GM21367 (cell line): ENCODE results near the gene GCH1.
"Not testable (repeated sequence)": the region's sequence is repeated elsewhere in the genome, so short reads cannot be mapped to it uniquely, and the experiment has no call there.

Source experiments
- ATAC-seq: cut with Tn5 transposase; IDR thresholded peaks from one replicate; pipeline ENCODE4 v1.9.1; 2021; ENCODE audit not compliant: unreplicated experiment

Gene GCH1

DNA sequence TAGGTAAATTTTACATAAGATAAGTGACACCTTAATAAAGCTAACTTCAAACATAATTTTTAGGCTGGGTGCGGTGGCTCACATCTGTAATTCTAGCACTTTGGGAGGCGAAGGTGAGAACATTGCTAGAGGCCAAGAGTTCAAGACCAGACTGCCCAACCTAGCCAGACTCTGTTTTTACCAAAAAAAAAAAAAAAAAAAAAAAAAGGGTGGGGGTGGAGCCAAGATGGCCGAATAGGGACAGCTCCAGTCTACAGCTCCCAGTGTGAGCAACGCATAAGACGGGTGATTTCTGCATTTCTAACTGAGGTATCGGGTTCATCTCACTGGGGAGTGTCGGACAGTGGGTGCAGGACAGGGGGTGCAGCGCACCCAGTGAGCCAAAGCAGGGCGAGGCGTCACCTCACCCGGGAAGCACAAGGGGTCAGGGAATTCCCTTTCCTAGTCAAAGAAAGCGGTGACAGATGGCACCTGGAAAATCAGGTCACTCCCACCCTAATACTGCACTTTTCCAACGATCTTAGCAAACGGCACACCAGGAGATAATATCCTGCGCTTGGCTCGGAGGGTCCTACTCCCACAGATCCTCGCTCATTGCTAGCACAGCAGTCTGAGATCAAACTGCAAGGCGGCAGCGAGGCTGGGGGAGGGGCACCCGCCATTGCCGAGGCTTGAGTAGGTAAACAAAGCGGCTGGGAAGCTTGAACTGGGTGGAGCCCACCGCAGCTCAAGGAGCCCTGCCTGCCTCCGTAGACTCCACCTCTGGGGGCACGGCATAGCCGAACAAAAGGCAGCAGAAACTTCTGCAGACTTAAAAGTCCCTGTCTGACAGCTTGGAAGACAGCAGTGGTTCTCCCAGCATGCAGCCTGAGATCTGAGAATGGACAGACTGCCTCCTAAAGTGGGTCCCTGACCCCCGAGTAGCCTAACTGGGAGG lies 32.2 kb downstream of the GCH1 start:
- not testable (repeated sequence) for ATAC-seq

GRCh38 chr14:54867011-54867410 lies 35.6 kb downstream of the GCH1 start:
- no peak for ATAC-seq

GRCh38 chr14:54866588-54866987 lies 36.0 kb downstream of the GCH1 start:
- ATAC-seq: no peak

- ATAC-seq: no peak
Observed at GRCh38 chr14:54864526-54864925, 38.1 kb downstream of the GCH1 start.

DNA sequence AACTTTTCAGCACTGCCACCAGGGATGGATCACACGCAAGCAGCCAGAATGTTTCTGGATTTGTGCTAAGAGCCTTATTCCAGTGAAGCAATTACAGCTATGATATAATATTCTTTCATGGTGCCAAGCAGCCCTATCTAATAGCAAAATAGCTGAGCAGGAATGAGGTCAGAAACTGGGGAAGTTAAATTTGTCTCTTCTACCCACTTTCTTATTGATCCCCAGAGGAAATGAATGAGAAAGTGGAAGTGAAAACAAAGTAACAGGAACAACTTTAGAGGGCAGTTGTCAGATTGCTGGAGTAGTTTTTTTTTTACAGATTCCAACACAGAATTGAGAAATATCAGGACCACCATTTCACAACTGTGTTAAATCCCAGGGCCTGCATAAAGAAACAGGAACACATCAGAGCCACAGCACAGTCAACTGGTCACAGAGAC lies 44.8 kb downstream of the GCH1 start:
- peak; percentile 81 for ATAC-seq

GRCh38 chr14:54856152-54856551 lies 46.5 kb downstream of the GCH1 start:
- ATAC-seq: no peak

GRCh38 chr14:54854181-54854580 lies 48.4 kb downstream of the GCH1 start:
- peak; percentile 41 for ATAC-seq

DNA sequence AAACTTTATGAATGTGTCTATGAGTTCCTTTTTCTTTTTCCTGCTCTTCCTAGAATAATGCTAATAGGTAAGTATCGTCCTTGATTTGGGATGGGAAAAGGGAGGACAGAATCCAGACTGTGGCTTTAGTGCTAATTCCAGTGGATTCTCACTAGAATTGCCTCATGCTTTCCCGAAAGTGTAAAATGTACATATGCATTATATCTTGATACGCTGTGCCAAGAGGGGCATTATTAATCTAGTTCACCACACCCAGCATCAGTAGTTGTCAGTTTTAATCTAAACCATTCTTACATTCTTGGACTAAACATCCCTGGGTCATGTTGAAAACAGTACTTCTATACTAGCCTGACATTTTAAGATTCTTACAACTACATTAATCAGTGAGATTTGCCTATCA lies 49.3 kb downstream of the GCH1 start:
- no peak for ATAC-seq

- no peak for ATAC-seq
Observed at GRCh38 chr14:54852215-54852614, 50.4 kb downstream of the GCH1 start.

DNA sequence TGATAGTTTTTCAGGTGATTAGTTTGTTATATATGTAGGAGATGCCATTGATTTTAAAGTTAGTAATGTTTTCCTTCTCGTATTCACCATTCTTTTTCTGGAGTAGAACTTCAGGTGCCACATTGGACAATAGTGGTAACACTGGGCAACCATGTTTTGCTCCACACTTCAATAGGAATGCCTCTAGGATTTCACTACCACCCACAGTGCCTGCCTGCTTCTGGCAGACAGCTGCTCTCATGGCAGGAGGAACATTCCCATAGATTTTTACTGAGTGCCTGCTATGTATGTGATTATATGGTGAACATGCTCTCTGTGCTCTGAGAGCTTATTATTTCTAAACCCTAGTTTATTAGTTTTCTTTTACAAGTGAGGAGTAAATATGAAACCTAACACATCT lies 53.7 kb downstream of the GCH1 start:
- ATAC-seq: no peak

DNA sequence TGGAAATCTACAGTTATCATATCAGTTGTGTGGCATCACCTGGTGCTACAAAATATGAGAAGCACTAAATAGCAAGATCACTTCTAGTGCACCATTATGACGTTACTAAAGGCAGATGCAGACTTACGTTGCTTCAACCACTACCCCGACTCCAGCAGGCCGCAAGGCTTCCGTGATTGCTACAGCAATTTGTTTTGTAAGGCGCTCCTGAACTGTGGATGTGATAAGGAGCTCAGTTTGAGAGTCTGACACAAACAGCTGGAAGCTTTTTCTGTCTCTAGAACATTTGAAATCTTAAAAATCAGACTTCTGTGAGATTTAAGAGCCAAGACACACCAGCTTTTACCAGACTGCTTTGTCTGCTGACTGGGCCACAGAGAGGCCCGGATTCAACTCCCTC lies 57.0 kb downstream of the GCH1 start:
- no peak for ATAC-seq

DNA sequence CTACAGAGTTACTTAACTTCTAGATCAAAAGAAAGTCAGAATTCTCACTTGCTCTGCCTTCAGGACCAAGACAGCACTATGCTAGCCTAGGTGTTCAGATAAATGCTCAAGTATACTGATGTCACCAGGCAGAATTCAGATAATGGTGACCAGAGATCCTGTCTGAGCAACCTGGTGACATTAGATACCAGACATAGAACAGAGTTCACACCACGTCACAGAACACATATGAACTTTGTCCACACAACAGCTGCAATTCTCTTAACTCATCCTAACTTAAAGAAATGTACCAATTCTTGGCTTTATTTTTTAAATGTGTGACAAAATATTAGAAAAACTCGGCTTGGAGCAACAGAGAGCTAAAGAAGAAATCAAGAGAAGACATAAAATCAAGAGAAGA lies 58.1 kb downstream of the GCH1 start:
- no peak for ATAC-seq

DNA sequence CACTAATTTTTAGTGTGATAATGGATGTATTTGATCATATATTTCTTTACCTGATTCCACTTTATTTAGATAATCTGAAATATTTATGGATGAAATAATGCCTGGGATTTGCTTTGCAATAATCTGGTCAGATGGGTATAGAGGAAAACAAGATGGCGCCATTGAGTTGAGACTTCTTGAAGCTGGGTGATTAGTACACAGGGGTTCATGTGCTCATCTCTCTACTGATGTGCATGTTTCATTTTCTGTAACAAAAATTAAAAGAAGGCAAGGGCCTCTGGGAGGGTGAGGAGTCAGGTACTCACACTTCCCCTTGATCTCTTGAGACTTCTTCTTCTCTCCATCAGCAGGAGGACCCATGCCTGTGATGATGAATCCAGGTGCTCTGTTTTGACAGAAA lies 61.8 kb downstream of the GCH1 start:
- no peak for ATAC-seq

GRCh38 chr14:54840336-54840735 lies 62.3 kb downstream of the GCH1 start:
- ATAC-seq: no peak

GRCh38 chr14:54839701-54840119 lies 62.9 kb downstream of the GCH1 start:
- no peak for ATAC-seq

- no peak for ATAC-seq
Observed at GRCh38 chr14:54838931-54839512, 63.6 kb downstream of the GCH1 start.

DNA sequence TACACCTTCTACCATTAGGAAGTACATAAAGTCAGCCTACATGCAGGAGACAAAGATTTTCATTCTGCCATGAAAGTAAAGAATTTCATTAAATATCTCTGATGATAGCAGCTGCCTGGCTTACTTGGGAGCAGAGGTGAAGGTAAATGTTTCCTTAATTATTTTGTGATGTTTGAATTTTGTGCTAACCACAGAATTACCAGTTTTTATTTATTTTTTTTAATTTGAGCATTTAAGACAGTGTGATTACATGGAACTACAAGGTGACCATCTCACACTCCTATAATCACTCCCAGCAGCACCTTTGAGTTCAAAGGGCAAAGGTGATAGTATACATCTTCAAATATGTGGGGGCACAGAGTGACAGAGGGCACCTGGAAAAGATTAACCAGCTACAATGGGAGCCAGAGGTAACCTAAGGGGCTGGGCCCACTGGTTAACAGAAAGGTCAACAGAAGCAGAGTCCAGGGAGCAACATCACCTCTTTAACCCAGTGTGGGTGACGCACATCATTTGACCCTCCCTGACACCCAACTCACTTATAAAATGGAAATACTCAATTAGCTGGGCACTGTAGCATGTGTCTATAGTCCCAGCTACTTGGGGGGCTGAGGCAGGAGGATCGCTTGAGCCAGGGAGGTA lies 65.0 kb downstream of the GCH1 start:
- no peak for ATAC-seq

- no peak for ATAC-seq
Observed at GRCh38 chr14:54836231-54836630, 66.4 kb downstream of the GCH1 start.

GRCh38 chr14:54834727-54835126 lies 67.9 kb downstream of the GCH1 start:
- ATAC-seq: no peak

DNA sequence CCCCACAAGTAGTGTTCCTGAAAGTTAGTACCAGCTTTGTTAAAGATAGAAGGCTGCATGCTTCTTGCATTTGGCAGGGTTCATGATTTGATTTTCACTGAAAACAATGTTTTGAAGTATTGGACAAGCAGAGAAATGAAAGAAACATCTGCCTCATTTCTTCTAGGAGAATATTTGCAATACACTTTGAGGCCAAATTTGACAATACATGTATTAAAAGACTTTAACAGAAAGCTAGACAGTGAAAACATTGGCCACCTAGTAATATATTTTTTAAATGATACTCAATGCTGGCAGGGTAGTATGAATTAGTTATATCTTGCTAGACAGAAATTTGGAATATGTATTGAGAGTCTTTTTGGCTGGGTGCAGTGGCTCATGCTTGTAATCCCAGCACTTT lies 68.5 kb downstream of the GCH1 start:
- no peak for ATAC-seq

DNA sequence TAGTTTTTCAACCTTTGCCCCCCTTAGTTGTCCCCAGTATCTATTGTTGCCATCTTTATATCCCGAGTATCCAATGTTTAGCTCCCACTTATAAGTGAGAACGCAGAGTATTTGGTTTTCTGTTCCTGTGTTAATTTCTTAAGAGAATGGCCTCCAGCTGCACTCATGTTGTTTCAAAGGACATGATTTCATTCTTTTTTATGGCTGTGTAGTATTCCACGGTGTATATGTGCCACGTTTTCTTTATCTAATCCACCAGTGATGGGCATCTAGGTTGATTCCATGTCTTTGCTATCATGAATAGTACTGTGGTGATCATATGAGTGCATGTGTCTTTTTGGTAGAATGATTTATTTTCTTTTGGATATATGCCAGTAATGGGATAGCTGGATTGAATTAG lies 72.0 kb downstream of the GCH1 start:
- no peak for ATAC-seq
